Lower leg skin (tissue), 4 donors: ENCODE results near the gene CCPG1. TPM values are rescaled to one million over a fixed set of nuclear protein-coding genes. Genes with fewer than 3 reads are reported as not detected.

Experiments used
- DNase-seq, 2 donors: peaks; one replicate each; pipeline ENCODE4 v3.0.0-alpha.2; 2019; ENCODE audit warnings: low spot score in 2 of 2
- H3K4me3 ChIP-seq: fragments of 200-600 bp; sonication (generic); 2 replicates; pipeline ENCODE4 v1.5.1; 2017; ENCODE audit warnings: mild to moderate bottlenecking, low read depth; ENCODE audit not compliant: poor library complexity, severe bottlenecking
- CTCF ChIP-seq, 3 donors: fragments of 450-650 bp; IDR thresholded peaks; one replicate each; pipeline ENCODE4 v1.5.1; 2016; ENCODE audit warnings: antibody characterized with exemption in 3 of 3, mild to moderate bottlenecking in 3 of 3, moderate library complexity in 2 of 3
- POLR2A ChIP-seq, 2 donors: fragments of 450-650 bp; IDR thresholded peaks; one replicate each; pipeline ENCODE4 v1.6.1; 2016 to 2017; ENCODE audit warnings: antibody characterized with exemption in 2 of 2, mild to moderate bottlenecking in 1 of 2, moderate library complexity in 1 of 2
- WGBS, 2 donors: methylation state at CpG; one replicate each; pipeline ENCODE4 v1.1.5; 2018; 5-methylcytosine and 5-hydroxymethylcytosine counted together
- intact Hi-C: fragments of 100-400 bp; cut with DNase I; formaldehyde crosslinking; loops from one replicate; pipeline ENCODE4 v1.15.0; 2023; ENCODE audit warnings: low total_unique reads
- total RNA-seq, 4 donors: library from RNA; depleted of rRNA; stranded (reverse); fragments of >200 nt; gene quantifications; one replicate each; pipeline ENCODE4 v1.1.0, GENCODE V29; 2016

The CCPG1 gene
- total RNA-seq, 4 donors from 2014 or later: 20.1 to 36.1 (median 25.4) TPM

DNA sequence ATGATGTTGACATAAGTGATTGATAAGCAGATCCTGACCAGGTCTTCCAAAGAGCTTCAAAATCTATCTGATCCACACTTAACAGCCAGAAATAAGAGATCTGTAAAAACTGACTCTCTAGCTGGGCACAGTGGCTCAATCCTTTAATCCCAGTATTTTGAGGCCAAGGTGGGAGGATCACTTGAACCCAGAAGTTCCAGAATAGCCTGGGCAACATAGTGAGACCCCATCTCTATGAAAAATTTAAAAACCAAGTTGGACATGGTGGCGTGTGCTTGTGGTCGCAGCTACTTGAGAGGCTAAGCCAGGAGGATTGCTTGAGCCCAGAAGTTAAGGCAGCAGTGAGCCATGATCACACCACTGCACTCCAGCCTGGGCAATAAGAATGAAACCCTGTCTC lies 45.5 kb downstream of the CCPG1 start:
- no peak for DNase-seq
- TF ChIP-seq CTCF (IDR thresholded peaks at IDR 0.05): no peak
- no peak overlapping the region for H3K4me3 ChIP-seq
- intact Hi-C loops: no loop called here
- 100% methylated on average over 2 of the region's 2 CpGs for WGBS, 2 donors

GRCh38 chr15:55361048-55361447 lies 47.1 kb downstream of the CCPG1 start:
- DNase-seq: no peak
- 91 to 94% methylated on average over 10 of the region's 10 CpGs for WGBS, 2 donors
- H3K4me3 ChIP-seq: no peak overlapping the region
- TF ChIP-seq CTCF (IDR thresholded peaks at IDR 0.05) (no peak), POLR2A (IDR thresholded peaks at IDR 0.05) (no peak)
- intact Hi-C loops: no loop called here

DNA sequence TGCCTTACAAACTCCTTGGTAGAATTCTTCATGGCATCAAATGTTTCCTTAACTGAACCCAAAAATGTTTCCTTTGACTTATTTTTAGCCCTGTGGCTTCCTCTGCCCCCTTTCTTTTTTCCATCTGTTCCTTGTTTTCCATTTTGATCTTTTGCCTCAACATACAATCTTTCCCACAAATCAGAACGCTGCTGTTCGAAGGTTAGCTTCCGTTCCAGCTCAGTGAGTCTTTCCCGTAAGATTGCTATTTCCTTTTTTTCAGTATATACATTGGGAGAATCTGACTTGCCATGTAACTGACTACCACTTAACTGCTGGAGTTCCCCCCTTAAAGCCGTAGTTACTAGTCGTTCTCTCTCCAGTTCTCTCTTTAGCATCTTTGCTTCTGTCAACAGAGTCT lies 47.9 kb downstream of the CCPG1 start:
- 68 to 69% methylated on average over 6 of the region's 6 CpGs for WGBS, 2 donors
- intact Hi-C loops: no loop called here
- H3K4me3 ChIP-seq: no peak overlapping the region
- no peak for TF ChIP-seq CTCF (IDR thresholded peaks at IDR 0.05)
- no peak for TF ChIP-seq POLR2A (IDR thresholded peaks at IDR 0.05)
- no peak for DNase-seq

GRCh38 chr15:55358471-55358870 lies 49.7 kb downstream of the CCPG1 start:
- TF ChIP-seq POLR2A (IDR thresholded peaks at IDR 0.05) (no peak), CTCF (IDR thresholded peaks at IDR 0.05) (no peak)
- H3K4me3 ChIP-seq: no peak overlapping the region
- intact Hi-C loops: no loop called here
- no peak for DNase-seq

GRCh38 chr15:55357774-55358173 lies 50.4 kb downstream of the CCPG1 start:
- intact Hi-C loops: no loop called here
- TF ChIP-seq CTCF (IDR thresholded peaks at IDR 0.05) (no peak), POLR2A (IDR thresholded peaks at IDR 0.05) (no peak)
- 89 to 90% methylated on average over 2 of the region's 2 CpGs for WGBS, 2 donors
- DNase-seq: no peak
- H3K4me3 ChIP-seq: no peak overlapping the region

DNA sequence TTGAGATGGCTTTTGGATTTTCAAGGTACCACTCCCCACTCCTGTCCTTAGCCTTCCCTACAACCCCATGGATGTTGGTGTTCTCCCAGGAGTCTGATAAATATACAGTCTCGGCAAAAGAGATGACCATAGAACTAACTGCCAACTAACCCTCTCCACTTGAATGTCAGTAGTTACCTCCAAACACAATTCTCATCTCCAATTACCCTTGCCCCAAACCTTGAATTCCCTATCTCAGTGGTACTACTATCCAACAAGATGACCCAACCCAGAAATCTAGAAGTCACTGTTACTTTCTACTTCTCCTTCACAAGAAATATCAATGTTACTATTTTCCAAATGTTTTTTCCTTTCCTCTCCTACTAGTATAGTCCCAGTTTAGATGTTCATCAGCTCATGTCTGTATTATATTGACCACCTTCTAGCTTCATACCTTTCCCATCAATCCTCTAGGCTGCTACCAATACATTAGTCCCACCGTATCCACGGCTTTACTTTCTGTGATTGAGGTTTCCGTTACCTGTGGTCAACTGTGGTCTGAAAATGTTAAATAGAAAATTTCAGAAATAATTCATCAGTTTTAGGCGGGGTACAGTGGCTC lies 51.1 kb downstream of the CCPG1 start:
- no peak for DNase-seq
- no peak overlapping the region for H3K4me3 ChIP-seq
- intact Hi-C loops: no loop called here
- WGBS, 2 donors: 98% methylated on average over 5 of the region's 5 CpGs
- no peak for TF ChIP-seq CTCF (IDR thresholded peaks at IDR 0.05)
